Measurements from ENCODE around the gene OPHN1. TPM values are rescaled to one million over a fixed set of nuclear protein-coding genes. Genes with fewer than 3 reads are reported as not detected.

Gene OPHN1
- total RNA-seq, 2 experiments from 2014 or later: not detected

DNA sequence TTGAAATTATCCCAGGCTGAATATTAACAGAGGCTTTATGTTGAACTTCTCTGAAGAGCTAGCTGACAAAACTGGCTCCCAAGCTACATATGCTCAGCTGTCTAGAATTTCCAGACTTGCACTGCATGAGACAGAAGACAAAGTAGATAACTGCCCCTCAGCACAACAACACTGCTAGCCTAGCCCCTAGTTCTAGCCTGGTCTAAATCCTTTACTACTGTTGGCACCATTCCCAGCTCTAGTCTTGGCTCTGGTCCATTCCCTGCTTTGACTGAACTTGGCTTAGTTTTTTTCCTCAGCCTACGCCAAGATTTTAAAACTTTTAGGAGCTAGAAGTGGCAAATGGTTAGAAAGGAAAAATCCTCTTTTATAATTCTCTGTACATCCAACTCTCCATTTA lies 7.6 kb upstream of the OPHN1 start:
- TF ChIP-seq, protein P1, sequence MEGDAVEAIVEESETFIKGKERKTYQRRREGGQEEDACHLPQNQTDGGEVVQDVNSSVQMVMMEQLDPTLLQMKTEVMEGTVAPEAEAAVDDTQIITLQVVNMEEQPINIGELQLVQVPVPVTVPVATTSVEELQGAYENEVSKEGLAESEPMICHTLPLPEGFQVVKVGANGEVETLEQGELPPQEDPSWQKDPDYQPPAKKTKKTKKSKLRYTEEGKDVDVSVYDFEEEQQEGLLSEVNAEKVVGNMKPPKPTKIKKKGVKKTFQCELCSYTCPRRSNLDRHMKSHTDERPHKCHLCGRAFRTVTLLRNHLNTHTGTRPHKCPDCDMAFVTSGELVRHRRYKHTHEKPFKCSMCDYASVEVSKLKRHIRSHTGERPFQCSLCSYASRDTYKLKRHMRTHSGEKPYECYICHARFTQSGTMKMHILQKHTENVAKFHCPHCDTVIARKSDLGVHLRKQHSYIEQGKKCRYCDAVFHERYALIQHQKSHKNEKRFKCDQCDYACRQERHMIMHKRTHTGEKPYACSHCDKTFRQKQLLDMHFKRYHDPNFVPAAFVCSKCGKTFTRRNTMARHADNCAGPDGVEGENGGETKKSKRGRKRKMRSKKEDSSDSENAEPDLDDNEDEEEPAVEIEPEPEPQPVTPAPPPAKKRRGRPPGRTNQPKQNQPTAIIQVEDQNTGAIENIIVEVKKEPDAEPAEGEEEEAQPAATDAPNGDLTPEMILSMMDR (IDR thresholded peaks at IDR 0.05): no peak
- Histone ChIP-seq H3K36me3 (ENCODE audit: insufficient read depth, low read length) (no peaks in the 10 kb centered on the region), H3K9me3 (ENCODE audit: control insufficient read depth in 1 of 2, insufficient read depth in 1 of 2, low read length in 2 of 2) (no peaks in the 10 kb centered on the region), H3K4me3 (ENCODE audit: low read length) (no peak overlapping the region), H3K4me1 (ENCODE audit: insufficient read depth, low read length) (peaks cover 3% of the 10 kb centered on the region), H3K27me3 (ENCODE audit: control insufficient read depth in 1 of 2, insufficient read depth in 2 of 2, low read length in 2 of 2) (no peaks in the 10 kb centered on the region), H3K27ac (ENCODE audit: low read depth in 1 of 2, low read length in 2 of 2) (no peak overlapping the region)
- H3K27ac Mint-ChIP-seq: no peak overlapping the region
- peaks cover 9% of the 10 kb centered on the region for H3K4me1 Mint-ChIP-seq (ENCODE audit: low read depth)
- H3K36me3 Mint-ChIP-seq (ENCODE audit: low read depth): no peaks in the 10 kb centered on the region
- no peaks in the 10 kb centered on the region for H3K9me3 Mint-ChIP-seq
- H3K27me3 Mint-ChIP-seq: peaks cover 4% of the 10 kb centered on the region
- ATAC-seq (ENCODE audit: poor library complexity): no peak
- intact Hi-C loops (cut with DNase I, micrococcal nuclease): no loop called here
- no peak for DNase-seq
- POLR2A ChIA-PET: no interaction called here
- no peak overlapping the region for H3K4me3 Mint-ChIP-seq
- CTCF ChIA-PET: interaction anchor here (1.2 kb wide), 1 partner anchor 50 kb away, joined by 3 read pairs; no protein-coding TSS in a partner anchor

DNA sequence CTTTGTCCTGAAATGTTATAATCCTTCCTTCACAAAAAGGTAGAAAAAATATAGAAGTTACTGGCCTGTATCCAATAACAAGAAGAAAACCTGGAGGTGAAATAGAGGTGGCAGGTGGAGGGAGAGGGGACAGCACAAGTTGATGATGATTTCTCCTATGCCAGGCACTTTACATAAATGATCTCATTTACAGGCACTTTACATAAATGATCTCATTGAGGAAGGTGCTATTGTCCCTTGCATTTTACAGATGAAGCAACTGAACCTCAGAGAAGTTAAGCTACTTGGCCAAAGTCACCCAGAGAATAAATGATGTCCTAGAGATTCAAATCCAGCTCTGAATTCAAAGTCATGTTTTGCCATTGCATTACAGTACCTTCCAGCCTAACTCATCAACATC lies 7.1 kb upstream of the OPHN1 start:
- Mint-ChIP-seq H3K4me1 (ENCODE audit: low read depth) (peaks cover 9% of the 10 kb centered on the region), H3K4me3 (no peak overlapping the region), H3K9me3 (no peaks in the 10 kb centered on the region), H3K27me3 (peaks cover 4% of the 10 kb centered on the region), H3K27ac (no peak overlapping the region), H3K36me3 (ENCODE audit: low read depth) (no peaks in the 10 kb centered on the region)
- TF ChIP-seq, protein P1 (IDR thresholded peaks at IDR 0.05): no peak
- no peaks in the 10 kb centered on the region for H3K27me3 ChIP-seq (ENCODE audit: control insufficient read depth in 1 of 2, insufficient read depth in 2 of 2, low read length in 2 of 2)
- no peaks in the 10 kb centered on the region for H3K36me3 ChIP-seq (ENCODE audit: insufficient read depth, low read length)
- POLR2A ChIA-PET: no interaction called here
- H3K4me3 ChIP-seq (ENCODE audit: low read length): no peak overlapping the region
- H3K9me3 ChIP-seq (ENCODE audit: control insufficient read depth in 1 of 2, insufficient read depth in 1 of 2, low read length in 2 of 2): no peaks in the 10 kb centered on the region
- CTCF ChIA-PET: interaction anchor here (1.2 kb wide), 1 partner anchor 50 kb away, joined by 3 read pairs; no protein-coding TSS in a partner anchor
- H3K27ac ChIP-seq (ENCODE audit: low read depth in 1 of 2, low read length in 2 of 2): no peak overlapping the region
- H3K4me1 ChIP-seq (ENCODE audit: insufficient read depth, low read length): peaks cover 3% of the 10 kb centered on the region
- ATAC-seq (ENCODE audit: poor library complexity) (no peak), DNase-seq (no peak)
- intact Hi-C loops (cut with DNase I, micrococcal nuclease): no loop called here

DNA sequence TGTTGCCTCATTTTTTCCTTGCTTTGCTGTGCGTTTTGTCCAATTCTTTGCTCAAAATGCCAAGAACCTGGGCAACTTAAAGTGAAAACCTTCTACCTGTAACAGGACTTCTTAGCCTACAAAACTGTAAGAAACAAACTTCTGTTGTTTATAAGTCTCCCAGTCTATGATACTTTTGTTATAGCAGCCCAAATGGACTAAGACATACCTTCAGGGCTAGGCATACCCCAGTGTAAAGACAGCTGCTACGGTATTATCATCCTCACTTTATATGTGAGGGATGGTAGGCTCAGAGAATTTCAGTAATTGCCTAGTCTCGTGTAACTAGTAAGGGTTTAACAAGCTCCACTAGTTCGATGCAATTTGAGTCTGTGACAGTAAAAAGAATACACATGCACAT lies 6.0 kb upstream of the OPHN1 start:
- peaks cover 0 to 7% of the 10 kb centered on the region in 2 experiments for H3K27me3 ChIP-seq (ENCODE audit: control insufficient read depth in 1 of 2, insufficient read depth in 2 of 2, low read length in 2 of 2)
- H3K36me3 ChIP-seq (ENCODE audit: insufficient read depth, low read length): no peaks in the 10 kb centered on the region
- H3K4me1 ChIP-seq (ENCODE audit: insufficient read depth, low read length): peaks cover 3% of the 10 kb centered on the region
- Mint-ChIP-seq H3K4me1 (ENCODE audit: low read depth) (peaks cover 9% of the 10 kb centered on the region), H3K9me3 (no peaks in the 10 kb centered on the region), H3K36me3 (ENCODE audit: low read depth) (no peaks in the 10 kb centered on the region), H3K4me3 (no peak overlapping the region), H3K27me3 (peaks cover 11% of the 10 kb centered on the region), H3K27ac (no peak overlapping the region)
- CTCF ChIA-PET: no interaction called here
- TF ChIP-seq, protein P1 (IDR thresholded peaks at IDR 0.05): no peak
- H3K27ac ChIP-seq (ENCODE audit: low read depth in 1 of 2, low read length in 2 of 2): no peak overlapping the region
- H3K4me3 ChIP-seq (ENCODE audit: low read length): no peak overlapping the region
- DNase-seq (no peak), ATAC-seq (ENCODE audit: poor library complexity) (no peak)
- intact Hi-C loops (cut with DNase I, micrococcal nuclease): no loop called here
- POLR2A ChIA-PET: no interaction called here
- no peaks in the 10 kb centered on the region for H3K9me3 ChIP-seq (ENCODE audit: control insufficient read depth in 1 of 2, insufficient read depth in 1 of 2, low read length in 2 of 2)
